B cell (primary cell): Measurements from ENCODE around the gene DNAJC7. TPM values are rescaled to one million over a fixed set of nuclear protein-coding genes. Genes with fewer than 3 reads are reported as not detected.

Experiments
- ATAC-seq: fragments of 200-7000 bp; cut with Tn5 transposase; one replicate; pipeline ENCODE4 v1.10.0; 2021; ENCODE audit warnings: low read depth, mild to moderate bottlenecking, moderate number of reproducible peaks, moderate library complexity
- CTCF ChIA-PET: fragments of 350-600 bp; sonication (Branson Sonifier 250); formaldehyde crosslinking; loops from one replicate; lab custom pipeline; 2021; ENCODE audit warnings: antibody characterized with exemption, inconsistent platforms; lab: Charles Lee
- POLR2A ChIA-PET: fragments of 350-600 bp; sonication (Branson Sonifier 250); formaldehyde crosslinking; loops from one replicate; lab custom pipeline; 2021; ENCODE audit warnings: antibody characterized with exemption; lab: Charles Lee
- DNase-seq: peaks from one replicate; pipeline ENCODE4 v3.0.0; 2013
- H2AFZ ChIP-seq: 2 replicates; pipeline ENCODE4 v1.6.1; 2012; ENCODE audit warnings: mild to moderate bottlenecking, low read depth, low read length; ENCODE audit not compliant: insufficient read depth, poor library complexity, severe bottlenecking
- H3K27ac ChIP-seq, 2 donors: 1 replicate in 1 of 2; 2 replicates in 1 of 2; pipeline ENCODE4 v1.5.1; 2012 to 2013; ENCODE audit warnings: low read length in 2 of 2, mild to moderate bottlenecking in 2 of 2, moderate library complexity in 1 of 2
- H3K27me3 ChIP-seq, 4 experiments: fragments of 200-600 bp in 1 of 4; sonication (generic) in 1 of 4; replicated peaks in 1 of 4; 1 replicate in 2 of 4; 2 replicates in 2 of 4; pipeline versions ENCODE4 v1.6.1 to v1.7.0; 2013 to 2016; ENCODE audit warnings: low read length in 3 of 4, mild to moderate bottlenecking in 2 of 4, mixed read lengths in 1 of 4, moderate library complexity in 1 of 4; ENCODE audit not compliant: insufficient read depth in 4 of 4, control insufficient read depth in 3 of 4; ENCODE audit errors: control extremely low read depth in 1 of 4
- H3K36me3 ChIP-seq, 2 experiments: replicated peaks in 1 of 2; 1 replicate in 1 of 2; 2 replicates in 1 of 2; pipeline versions ENCODE4 v1.6.1 to v1.7.1; 2013; ENCODE audit warnings: low read length in 1 of 2; ENCODE audit not compliant: insufficient read depth in 2 of 2, control insufficient read depth in 1 of 2; ENCODE audit errors: control extremely low read depth in 1 of 2, extremely low read depth in 1 of 2
- H3K4me1 ChIP-seq, 2 donors: fragments of 200-600 bp in 1 of 2; sonication (generic) in 1 of 2; 1 replicate in 1 of 2; 2 replicates in 1 of 2; pipeline versions ENCODE4 v1.5.1 to v1.6.1; 2013 to 2017; ENCODE audit warnings: low read length in 2 of 2; ENCODE audit not compliant: control insufficient read depth in 2 of 2, insufficient read depth in 2 of 2
- H3K4me2 ChIP-seq: replicated peaks from 2 replicates; pipeline ENCODE3; 2012; ENCODE audit warnings: mild to moderate bottlenecking, low read depth, low read length; ENCODE audit not compliant: poor library complexity, severe bottlenecking
- H3K4me3 ChIP-seq, 5 experiments: fragments of 200-600 bp in 1 of 5; sonication (generic) in 1 of 5; 1 replicate in 3 of 5; 2 replicates in 2 of 5; pipeline versions ENCODE4 v1.5.1 to v1.7.0; 2011 to 2016; ENCODE audit warnings: low read length in 4 of 5, mild to moderate bottlenecking in 4 of 5, low read depth in 2 of 5, control low read depth in 1 of 5, moderate library complexity in 1 of 5; ENCODE audit not compliant: insufficient read depth in 1 of 5; ENCODE audit errors: control extremely low read depth in 1 of 5, extremely low read depth in 1 of 5
- H3K79me2 ChIP-seq: fragments of 200-600 bp; sonication (generic); one replicate; pipeline ENCODE4 v1.6.0; 2016; ENCODE audit warnings: low read length; ENCODE audit not compliant: control insufficient read depth, insufficient read depth
- H3K9ac ChIP-seq: fragments of 200-600 bp; sonication (generic); 2 replicates; pipeline ENCODE4 v1.6.1; 2017; ENCODE audit warnings: mild to moderate bottlenecking, low read length, moderate library complexity
- H3K9me3 ChIP-seq, 3 donors: one replicate each; pipeline versions ENCODE4 v1.6.1 to v1.7.1; 2013; ENCODE audit warnings: low read length in 2 of 3; ENCODE audit not compliant: control insufficient read depth in 2 of 3, insufficient read depth in 1 of 3; ENCODE audit errors: control extremely low read depth in 1 of 3
- H4K20me1 ChIP-seq: 2 replicates; pipeline ENCODE4 v1.6.0; 2012; ENCODE audit warnings: mild to moderate bottlenecking, low read length; ENCODE audit not compliant: insufficient read depth, control insufficient read depth, poor library complexity, severe bottlenecking
- H3K27ac Mint-ChIP-seq: one replicate; pipeline ENCODE4 v1.8.0; 2021; ENCODE audit warnings: mixed read lengths
- H3K27me3 Mint-ChIP-seq: one replicate; pipeline ENCODE4 v1.8.0; 2021; ENCODE audit warnings: mixed read lengths
- H3K4me1 Mint-ChIP-seq: one replicate; pipeline ENCODE4 v1.8.0; 2021; ENCODE audit warnings: mixed read lengths
- H3K4me3 Mint-ChIP-seq: one replicate; pipeline ENCODE4 v1.8.0; 2021; ENCODE audit warnings: mixed read lengths
- H3K9me3 Mint-ChIP-seq: one replicate; pipeline ENCODE4 v1.8.0; 2022; ENCODE audit warnings: mixed read lengths; ENCODE audit not compliant: insufficient read depth
- EZH2 ChIP-seq: IDR thresholded peaks from 2 replicates; pipeline ENCODE4 v1.6.1; 2012; ENCODE audit warnings: borderline replicate concordance, low read depth, mild to moderate bottlenecking, moderate library complexity, low read length; ENCODE audit not compliant: insufficient read depth, poor library complexity, severe bottlenecking
- WGBS: methylation state at CpG from one replicate; pipeline ENCODE4 v1.1.5; 2013; ENCODE audit warnings: missing lambda C conversion rate; ENCODE audit not compliant: insufficient coverage; 5-methylcytosine and 5-hydroxymethylcytosine counted together
- intact Hi-C: fragments of 100-400 bp; cut with micrococcal nuclease; formaldehyde crosslinking; loops from one replicate; pipeline ENCODE4 v1.10.0; 2022
- polyA plus RNA-seq: library from polyadenylated mRNA; depleted of rRNA; stranded (reverse); fragments of >200 nt; gene quantifications from 2 replicates; pipeline ENCODE4 v1.2.3, GENCODE V29; 2012
- total RNA-seq, 2 donors: library from RNA; stranded (reverse); fragments of 120-200 nt in 1 of 2; gene quantifications; 1 replicate in 1 of 2; 2 replicates in 1 of 2; pipeline versions ENCODE4 v1.2.3 to v1.2.4, GENCODE V29; 2013 to 2022
- TF ChIP-seq, protein P1 (sequence below): fragments of 200-600 bp; IDR thresholded peaks from one replicate; pipeline ENCODE4 v1.8.0; 2022; ENCODE audit warnings: antibody characterized with exemption, mild to moderate bottlenecking

Gene DNAJC7
- total and polyA plus RNA-seq, 2 donors (not counting 1 experiment from before 2014, with no cell fraction given): 22.0 to 152 TPM

- intact Hi-C loops: no loop called here
- ATAC-seq (no peak), DNase-seq (no peak)
- Histone ChIP-seq H2AFZ (no peak overlapping the region), H3K4me3 (no peak overlapping the region), H3K4me2 (no peak overlapping the region), H3K9ac (no peak overlapping the region), H3K4me1 (peaks cover 0 to 8% of the 10 kb centered on the region in 2 donors), H3K36me3 (peaks cover 2 to 10% of the 10 kb centered on the region in 2 experiments), H3K27ac (no peak overlapping the region), H3K27me3 (no peaks in the 10 kb centered on the region), H3K79me2 (peaks cover 100% of the 10 kb centered on the region), H3K9me3 (no peaks in the 10 kb centered on the region), H4K20me1 (peaks cover 88% of the 10 kb centered on the region)
- Mint-ChIP-seq H3K4me1 (peaks cover 46% of the 10 kb centered on the region), H3K9me3 (no peaks in the 10 kb centered on the region), H3K27ac (no peak overlapping the region), H3K4me3 (no peak overlapping the region), H3K27me3 (no peaks in the 10 kb centered on the region)
- CTCF ChIA-PET: interaction anchor here (1.1 to 1.8 kb wide), 3 partner anchors 11 to 42 kb away, joined by 3 to 6 read pairs (median 4); partner anchors contain the start of genes CNP and NKIRAS2
- WGBS: 67% methylated on average over 1 of the region's 4 CpGs
- TF ChIP-seq EZH2: no peak
- TF ChIP-seq, protein P1, sequence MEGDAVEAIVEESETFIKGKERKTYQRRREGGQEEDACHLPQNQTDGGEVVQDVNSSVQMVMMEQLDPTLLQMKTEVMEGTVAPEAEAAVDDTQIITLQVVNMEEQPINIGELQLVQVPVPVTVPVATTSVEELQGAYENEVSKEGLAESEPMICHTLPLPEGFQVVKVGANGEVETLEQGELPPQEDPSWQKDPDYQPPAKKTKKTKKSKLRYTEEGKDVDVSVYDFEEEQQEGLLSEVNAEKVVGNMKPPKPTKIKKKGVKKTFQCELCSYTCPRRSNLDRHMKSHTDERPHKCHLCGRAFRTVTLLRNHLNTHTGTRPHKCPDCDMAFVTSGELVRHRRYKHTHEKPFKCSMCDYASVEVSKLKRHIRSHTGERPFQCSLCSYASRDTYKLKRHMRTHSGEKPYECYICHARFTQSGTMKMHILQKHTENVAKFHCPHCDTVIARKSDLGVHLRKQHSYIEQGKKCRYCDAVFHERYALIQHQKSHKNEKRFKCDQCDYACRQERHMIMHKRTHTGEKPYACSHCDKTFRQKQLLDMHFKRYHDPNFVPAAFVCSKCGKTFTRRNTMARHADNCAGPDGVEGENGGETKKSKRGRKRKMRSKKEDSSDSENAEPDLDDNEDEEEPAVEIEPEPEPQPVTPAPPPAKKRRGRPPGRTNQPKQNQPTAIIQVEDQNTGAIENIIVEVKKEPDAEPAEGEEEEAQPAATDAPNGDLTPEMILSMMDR: no peak
- POLR2A ChIA-PET: interaction anchor here (0.6 kb wide), 1 partner anchor 25 kb away, joined by 4 read pairs; no protein-coding TSS in a partner anchor
Measured at GRCh38 chr17:42009170-42009569, 8.1 kb downstream of the DNAJC7 start.

- no peak overlapping the region for H3K27ac Mint-ChIP-seq
- H3K36me3 ChIP-seq: peaks cover 8 to 43% of the 10 kb centered on the region in 2 experiments
- no peaks in the 10 kb centered on the region for H3K27me3 Mint-ChIP-seq
- no peaks in the 10 kb centered on the region for H3K9me3 ChIP-seq
- no peak for TF ChIP-seq EZH2
- TF ChIP-seq, protein P1: no peak
- no CpG with 5 or more reads among the region's 1 CpG for WGBS
- ChIA-PET POLR2A (no interaction called here), CTCF (interaction anchor here (1.3 kb wide), 1 partner anchor 12 kb away, joined by 5 read pairs; the partner anchor contains the start of gene DNAJC7)
- H3K4me2 ChIP-seq: no peak overlapping the region
- intact Hi-C loops: no loop called here
- H3K27ac ChIP-seq: no peak overlapping the region
- peaks cover 93% of the 10 kb centered on the region for H3K79me2 ChIP-seq
- peaks cover 82% of the 10 kb centered on the region for H4K20me1 ChIP-seq
- no peak overlapping the region for H3K4me3 ChIP-seq
- H3K9me3 Mint-ChIP-seq: no peaks in the 10 kb centered on the region
- H3K4me3 Mint-ChIP-seq: no peak overlapping the region
- peaks cover 0 to 8% of the 10 kb centered on the region in 2 donors for H3K4me1 ChIP-seq
- ATAC-seq (no peak), DNase-seq (no peak)
- H2AFZ ChIP-seq: no peak overlapping the region
- no peaks in the 10 kb centered on the region for H3K27me3 ChIP-seq
- H3K9ac ChIP-seq: no peak overlapping the region
- peaks cover 22% of the 10 kb centered on the region for H3K4me1 Mint-ChIP-seq
Measured at GRCh38 chr17:42005166-42005565, 12.1 kb downstream of the DNAJC7 start.
